GM19351 (cell line): ENCODE measurements around the gene SRF.

Source experiments
- ATAC-seq: cut with Tn5 transposase; IDR thresholded peaks from one replicate; pipeline ENCODE4 v1.9.1; 2021; ENCODE audit warnings: mild to moderate bottlenecking, moderate library complexity; ENCODE audit not compliant: unreplicated experiment

Gene SRF

DNA sequence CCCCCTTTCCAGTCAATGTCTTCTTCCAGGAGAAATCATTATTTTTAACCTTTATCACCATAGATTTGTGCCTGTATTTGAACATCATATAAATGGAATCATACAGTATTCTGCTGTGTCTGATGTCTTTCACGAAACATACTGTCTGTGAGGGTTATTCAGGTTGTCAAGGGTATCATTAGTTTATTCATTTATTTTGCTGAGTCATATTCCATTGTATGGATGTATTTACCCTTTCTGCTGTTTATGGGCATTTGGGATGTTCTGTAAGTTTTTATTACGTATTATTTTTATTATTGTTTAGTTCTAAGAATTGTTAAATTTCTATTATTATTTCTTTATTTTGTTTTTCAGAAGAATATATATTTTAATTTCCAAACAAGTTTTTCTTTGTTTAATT lies 36.2 kb downstream of the SRF start:
- ATAC-seq: no peak

DNA sequence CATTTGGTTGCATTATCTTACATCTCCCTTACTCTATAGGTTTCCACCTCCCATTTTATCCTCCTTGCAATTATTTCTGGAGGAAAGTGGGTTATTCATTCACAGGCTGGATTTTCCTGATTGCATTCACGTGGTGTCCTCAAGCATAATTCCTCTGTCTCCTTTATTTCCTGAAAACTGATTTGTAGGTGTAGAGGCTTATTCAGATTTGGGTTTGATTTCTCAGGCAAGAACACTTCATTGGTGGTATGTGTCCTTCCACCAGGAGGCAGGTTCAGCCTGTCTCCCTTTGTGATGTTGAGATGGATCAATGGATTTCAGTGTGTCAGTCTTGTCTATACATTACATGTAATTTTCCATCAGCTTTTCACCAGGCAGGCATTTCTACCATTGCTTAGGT lies 40.9 kb downstream of the SRF start:
- ATAC-seq: no peak

DNA sequence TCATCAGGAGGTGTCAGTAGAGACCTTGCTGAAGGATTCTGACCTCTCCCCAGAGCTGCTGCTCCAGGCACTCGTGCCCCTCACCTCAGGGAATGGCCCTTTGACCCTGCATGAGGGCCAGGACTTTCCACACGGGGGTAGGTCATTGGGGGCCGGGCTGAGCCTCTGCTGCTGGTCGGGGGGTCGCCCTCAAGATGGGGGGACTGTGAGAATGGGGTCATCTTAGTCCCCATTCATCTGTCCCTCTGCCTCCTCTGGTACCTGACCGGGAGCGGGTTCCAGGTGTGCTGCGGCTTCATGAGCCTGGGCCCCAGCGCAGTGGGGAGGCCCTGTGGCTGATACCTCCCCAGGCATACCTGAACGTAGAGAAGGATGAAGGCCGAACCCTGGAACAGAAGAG lies 42.4 kb downstream of the SRF start:
- ATAC-seq: no peak

DNA sequence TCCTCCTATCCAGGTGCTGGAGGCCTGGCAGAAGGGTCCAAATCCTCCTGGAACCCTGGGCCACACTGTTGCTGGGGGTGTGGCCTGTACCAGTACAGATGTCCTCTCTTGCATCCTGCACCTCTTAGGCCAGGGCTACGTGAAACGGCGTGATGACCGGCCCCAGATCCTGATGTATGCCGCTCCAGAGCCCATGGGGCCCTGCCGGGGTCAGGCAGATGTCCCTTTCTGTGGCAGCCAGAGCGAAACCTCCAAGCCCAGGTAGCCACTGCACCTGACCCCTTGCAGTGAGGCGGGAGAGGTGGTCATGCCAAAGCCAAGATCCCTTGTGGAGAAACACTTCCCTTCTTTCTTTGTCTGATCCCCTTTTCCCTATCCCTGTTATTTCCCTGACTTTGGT lies 44.0 kb downstream of the SRF start:
- no peak for ATAC-seq

DNA sequence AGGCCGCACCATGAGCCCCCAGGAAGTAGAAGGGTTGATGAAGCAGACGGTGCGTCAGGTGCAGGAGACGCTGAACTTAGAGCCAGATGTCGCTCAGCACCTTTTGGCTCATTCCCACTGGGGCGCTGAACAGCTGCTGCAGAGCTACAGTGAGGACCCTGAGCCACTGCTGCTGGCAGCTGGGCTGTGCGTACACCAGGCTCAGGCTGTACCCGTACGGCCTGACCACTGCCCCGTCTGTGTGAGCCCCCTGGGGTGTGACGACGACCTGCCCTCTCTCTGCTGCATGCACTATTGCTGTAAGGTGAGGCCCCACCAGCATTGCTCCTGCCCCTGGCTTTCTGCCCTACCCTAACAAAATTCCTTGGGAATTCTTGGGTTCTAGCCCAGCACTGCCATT lies 45.1 kb downstream of the SRF start:
- ATAC-seq: no peak

DNA sequence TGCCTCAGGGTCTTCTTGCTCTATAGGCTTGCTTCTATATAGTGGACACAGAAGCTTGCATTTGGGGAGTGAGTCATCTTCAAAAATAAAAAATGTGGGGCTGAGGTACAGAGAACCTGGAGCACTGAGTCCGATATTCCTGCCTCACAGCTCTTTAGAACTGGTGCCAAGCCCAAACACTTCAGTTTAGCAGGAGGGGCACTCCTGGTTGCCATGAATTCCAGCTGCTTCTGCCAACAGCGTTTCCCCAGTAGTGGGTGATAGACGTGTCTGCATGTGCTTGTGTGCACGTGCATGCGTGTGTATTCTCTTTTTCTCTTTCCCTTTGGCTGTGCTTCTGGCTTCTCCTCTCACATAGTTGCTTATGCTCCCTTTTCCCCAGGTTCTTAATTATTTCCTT lies 46.3 kb downstream of the SRF start:
- no peak for ATAC-seq

DNA sequence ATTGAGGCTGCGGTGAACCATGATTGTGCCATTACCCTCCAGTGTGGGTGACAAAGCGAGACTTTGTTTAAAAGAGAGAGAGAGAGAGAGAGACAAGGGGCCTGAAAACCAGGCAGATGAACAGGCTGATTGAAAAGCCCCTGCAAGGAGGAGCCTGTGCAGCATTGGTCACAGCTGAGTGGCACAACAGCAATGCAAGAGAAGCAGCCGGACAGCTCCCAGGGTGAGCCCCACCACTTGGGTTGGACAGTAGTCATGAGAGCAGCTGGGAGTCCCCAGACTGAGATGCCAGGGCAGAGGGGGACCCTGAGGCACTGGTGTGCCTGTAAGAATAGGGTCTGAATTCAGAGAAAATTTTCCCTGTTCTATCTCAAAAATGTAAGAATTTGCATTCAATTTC lies 48.0 kb downstream of the SRF start:
- ATAC-seq: no peak

DNA sequence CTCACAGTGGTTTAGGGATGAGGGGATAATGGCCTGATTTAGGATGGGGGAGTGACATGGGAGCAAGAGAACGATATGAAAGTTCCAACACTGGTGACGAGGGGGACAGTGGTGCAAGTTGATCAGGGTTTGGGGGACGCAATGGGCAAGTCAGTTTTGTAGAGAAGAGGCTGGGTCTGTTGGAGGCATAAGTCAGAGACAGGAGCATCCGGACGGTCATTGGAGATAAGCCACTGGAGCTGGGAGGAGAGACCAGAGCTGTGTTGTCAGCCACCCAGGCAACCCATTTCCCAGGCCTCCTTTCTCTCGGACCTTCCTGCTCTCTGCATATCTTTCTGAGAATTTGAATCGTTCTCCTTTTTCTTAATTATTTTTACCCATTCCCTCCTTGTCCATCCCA lies 48.7 kb downstream of the SRF start:
- no peak for ATAC-seq

DNA sequence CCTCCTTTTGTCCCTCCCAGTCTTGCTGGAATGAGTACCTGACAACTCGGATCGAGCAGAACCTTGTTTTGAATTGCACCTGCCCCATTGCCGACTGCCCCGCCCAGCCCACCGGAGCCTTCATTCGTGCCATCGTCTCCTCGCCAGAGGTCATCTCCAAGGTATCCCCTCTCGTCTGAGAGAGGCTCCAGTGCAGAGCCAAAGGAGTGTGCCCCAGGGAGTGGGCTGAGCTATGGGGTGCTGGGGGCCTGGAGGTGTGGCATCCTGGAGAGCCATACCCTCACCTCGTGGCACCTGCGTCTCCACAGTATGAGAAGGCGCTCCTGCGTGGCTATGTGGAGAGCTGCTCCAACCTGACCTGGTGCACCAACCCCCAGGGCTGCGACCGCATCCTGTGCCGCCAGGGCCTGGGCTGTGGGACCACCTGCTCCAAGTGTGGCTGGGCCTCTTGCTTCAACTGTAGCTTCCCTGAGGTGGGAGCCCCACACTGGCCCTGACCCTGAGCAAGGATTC lies 49.4 kb downstream of the SRF start:
- no peak for ATAC-seq

DNA sequence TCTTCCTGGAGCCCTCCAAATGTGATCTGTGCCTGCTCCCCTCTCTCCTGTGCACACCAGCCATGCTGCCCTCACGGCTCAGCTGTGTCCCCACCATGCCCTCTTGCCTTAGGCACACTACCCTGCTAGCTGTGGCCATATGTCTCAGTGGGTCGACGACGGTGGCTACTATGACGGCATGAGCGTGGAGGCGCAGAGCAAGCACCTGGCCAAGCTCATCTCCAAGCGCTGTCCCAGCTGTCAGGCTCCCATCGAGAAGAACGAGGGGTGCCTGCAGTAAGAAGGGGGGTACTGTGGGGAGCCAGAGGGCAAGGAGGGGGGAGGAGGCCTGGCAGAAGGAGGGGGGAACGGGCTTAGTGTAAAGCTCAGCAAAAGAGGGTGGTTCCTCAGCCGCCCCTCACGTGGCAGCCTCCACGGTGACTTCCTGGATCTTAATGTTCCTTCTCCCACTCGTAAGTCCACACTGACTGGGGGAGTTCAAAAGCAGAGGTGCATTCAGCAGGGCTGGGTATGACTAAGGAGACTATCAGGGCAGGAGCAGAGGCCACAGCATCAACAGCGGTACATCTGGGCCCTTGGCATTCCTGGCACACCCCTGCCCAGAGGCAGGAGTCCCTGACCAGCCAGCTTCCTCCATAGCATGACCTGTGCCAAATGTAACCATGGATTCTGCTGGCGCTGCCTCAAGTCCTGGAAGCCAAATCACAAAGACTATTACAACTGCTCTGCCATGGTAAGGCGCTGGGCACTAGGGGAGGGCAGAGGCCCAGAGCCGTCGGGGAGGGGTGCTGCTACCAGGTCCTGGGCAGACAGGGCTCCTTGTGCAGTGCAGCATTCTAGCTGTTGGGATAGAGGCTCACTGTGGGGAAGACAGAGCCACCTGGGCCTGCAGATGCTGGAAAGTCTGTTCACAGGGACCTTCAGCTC lies 50.2 kb downstream of the SRF start:
- ATAC-seq: no peak

DNA sequence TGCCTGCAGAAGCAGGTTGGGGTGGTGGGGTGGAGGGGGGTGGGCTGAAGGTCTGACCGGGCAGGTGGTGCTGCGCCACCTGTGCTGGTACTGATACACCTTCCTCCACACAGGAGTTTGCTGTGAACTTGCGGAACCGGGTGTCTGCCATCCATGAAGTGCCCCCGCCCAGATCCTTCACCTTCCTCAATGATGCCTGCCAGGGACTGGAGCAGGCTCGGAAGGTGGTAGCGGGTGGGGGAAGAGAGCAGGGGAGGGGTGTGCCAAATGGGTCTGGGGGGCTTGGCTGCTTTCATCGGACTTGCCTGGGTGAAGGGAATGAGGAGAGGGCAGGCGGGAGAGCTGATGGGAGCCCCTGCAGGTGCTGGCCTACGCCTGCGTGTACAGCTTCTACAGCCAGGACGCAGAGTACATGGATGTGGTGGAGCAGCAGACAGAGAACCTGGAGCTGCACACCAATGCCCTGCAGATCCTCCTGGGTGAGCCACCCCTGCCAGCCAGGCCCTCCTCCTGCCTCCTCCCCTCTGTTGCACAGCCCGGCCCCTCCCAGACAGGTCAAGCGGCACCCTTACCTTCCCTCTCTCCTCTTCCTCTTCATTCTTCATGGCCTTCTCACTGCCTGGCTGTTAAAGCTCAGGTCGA lies 51.5 kb downstream of the SRF start:
- ATAC-seq: no peak

DNA sequence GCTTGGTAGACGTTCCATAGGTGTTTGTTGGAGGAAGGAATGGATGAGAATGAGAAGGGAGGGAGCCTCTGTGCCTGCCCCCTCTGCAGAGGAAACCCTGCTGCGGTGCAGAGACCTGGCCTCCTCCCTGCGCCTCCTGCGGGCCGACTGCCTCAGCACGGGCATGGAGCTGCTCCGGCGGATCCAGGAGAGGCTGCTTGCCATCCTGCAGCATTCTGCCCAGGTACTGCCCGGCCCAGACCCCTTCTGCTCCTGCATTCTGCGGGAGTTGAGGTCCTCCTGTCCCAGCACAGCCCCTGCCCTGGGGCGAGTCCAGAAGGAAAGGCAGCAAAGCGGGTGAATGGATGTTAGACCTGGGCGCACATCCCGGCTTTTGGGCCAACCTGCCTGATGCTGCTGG lies 52.1 kb downstream of the SRF start:
- no peak for ATAC-seq

DNA sequence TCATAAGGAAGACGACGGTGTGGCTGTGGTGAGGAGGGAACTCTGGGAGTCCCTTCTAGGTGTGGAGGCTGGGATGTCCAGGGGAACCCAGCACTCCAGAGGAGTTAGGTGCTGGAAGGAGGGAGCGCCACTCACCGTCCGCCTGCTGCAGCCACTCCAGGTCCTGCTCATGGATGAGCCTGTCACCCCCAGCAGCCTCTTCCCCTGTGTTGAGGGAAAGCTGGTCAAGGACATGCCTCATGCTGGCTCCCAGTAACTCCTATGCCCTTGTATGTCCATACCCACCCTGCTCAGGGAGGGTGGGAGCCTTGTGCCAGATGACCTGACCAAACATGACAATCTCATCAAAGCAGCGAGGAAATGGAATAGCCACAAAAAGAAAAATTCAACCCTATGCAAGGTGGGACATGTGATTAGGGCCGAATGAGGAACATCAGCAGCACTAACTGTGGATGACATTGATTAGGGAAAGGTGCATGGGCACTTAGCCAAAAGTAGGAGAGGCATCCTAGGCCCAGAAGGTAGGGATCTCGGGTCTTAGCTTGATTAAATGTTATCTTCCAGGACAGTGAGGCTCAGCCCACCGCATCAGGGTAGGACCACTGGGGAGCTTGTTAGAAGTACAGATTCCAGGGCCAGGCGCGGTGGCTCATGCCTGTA lies 55.3 kb downstream of the SRF start:
- no peak for ATAC-seq

DNA sequence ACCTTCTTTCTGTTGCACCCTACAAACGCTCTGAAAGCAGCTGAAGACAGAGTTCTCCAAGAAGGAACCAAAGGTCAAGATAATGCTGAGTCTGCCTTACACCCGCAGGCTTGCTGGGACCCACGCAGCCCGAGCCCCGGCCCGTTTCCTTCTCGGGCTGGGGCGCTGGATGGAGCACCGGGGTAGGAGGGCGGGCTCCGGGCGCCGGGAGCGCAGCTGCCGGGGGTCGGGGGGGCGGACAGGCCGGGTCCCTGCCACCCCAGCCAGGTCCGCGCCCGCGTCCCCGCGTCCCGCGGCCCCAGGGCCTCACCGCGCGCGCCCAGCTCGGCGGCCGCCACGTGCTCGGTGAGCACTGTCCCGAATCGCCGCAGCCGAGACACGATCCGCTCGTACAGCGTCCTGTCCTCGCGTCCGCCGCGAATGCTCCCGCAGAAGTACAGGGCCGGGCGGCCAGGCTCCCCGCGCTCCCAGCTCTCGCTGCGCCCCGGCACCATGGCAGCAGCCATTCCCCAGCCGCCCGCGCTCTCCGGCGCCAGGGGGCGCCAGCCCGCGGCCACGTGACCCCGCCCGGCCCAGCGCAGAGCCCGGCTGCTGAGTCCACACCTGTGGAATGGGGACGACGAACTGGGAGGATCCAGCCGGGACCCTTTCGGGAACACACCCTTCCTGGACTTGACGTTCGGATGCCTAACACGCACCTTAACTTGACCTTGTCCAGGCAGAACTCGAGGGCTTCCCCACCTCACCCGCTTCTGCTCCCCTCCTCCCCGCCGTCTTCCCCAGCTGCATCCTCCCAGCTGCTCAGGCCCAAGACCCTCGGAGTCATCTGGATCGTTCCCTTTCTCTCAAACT lies 58.1 kb downstream of the SRF start, which contains the start of gene DNPH1:
Gene DNPH1 (minus strand): TSS at position 531 of the 852 bp plus-strand sequence. CDS start 25 bp downstream, at position 506.
- peak; percentile 77 for ATAC-seq

DNA sequence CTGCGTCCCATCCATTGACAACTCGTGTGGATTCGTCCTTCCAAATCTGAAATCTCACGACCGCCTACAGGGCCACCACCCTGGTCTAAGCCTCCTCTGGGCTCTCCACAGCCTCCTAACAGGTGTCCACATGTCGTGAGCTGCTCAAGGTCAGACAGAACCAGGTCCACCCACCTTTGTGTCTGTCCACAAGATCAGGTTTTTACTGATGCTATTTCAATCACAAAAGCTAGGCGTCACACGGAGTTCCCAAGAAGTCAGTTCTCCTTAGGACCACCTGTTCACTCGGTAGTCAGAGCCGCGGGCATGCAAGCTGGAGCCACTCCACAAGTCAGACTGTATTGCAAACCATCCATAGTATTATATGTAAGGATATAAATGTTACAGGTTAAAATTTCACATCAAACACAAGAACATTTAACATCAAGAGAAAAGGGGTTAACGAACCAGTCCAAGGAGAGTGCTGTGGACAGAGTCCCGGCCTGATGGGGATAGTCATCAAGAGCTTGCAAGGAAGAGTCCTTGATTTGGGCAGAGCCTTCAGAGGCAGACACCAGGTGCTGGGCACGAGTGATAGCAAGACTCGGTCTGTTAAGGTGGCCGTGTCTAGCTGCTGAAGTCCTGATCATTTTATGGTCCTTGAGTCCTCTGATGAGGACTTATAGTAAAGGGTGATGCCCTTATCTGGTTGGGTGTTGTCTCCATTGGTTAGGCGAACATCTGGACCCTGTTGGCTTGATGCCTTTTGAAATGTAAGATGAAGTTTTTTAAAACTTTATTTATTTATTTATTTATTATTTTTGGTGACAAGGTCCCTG lies 58.9 kb downstream of the SRF start:
- ATAC-seq: no peak

DNA sequence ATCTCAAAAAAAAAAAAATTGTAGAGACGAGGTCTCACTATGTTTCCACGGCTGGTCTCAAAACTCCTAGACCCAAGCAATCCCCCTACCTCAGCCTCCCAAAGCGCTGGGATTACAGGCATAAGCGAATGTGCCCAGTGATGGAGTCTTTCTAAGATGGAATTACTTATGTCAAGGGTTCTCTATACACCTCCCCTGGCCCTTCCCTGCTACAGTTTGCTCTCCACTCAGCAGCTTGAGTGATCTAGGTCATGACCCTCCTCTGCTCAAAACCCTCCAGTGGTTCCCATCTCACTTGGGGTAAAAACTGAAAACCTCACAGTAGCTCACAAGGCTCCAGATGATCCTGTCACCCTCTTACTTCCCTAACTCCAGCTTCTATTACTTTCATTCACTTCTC lies 60.0 kb downstream of the SRF start:
- ATAC-seq: no peak
